ENCODE results near the gene ZNF695.

The ZNF695 gene

GRCh38 chr1:246954126-246954525 lies 53.7 kb downstream of the ZNF695 start:
- DNase-seq: no peak

GRCh38 chr1:246951413-246951812 lies 56.4 kb downstream of the ZNF695 start:
- DNase-seq: no peak

- DNase-seq: no peak
Measured at GRCh38 chr1:246949956-246950355, 57.9 kb downstream of the ZNF695 start.

GRCh38 chr1:246947255-246947654 lies 60.6 kb downstream of the ZNF695 start:
- no peak for DNase-seq

GRCh38 chr1:246946366-246946765 lies 61.5 kb downstream of the ZNF695 start:
- DNase-seq: no peak
